SK-N-SH (cell line): ENCODE measurements around the gene OMP. TPM values are rescaled to one million over a fixed set of nuclear protein-coding genes. Genes with fewer than 3 reads are reported as not detected.

Experiments
- CTCF ChIA-PET: fragments of 300-600, 350-600 bp; formaldehyde crosslinking; extraction: SDS; loops from one replicate; lab custom pipeline; 2021; lab: Yijun Ruan, JAX
- POLR2A ChIA-PET: fragments of 350-600 bp; sonication (Branson Sonifier 250); formaldehyde crosslinking; extraction: SDS; loops from one replicate; lab custom pipeline; 2020; ENCODE audit warnings: antibody characterized with exemption, inconsistent platforms; lab: Yijun Ruan, JAX
- DNase-seq: peaks from one replicate; pipeline ENCODE4 v3.0.0; 2012
- H2AFZ ChIP-seq: fragments of 200-600 bp; sonication (generic); 2 replicates; pipeline ENCODE4 v1.8.1; 2016; ENCODE audit warnings: antibody characterized with exemption, mild to moderate bottlenecking, low read depth
- H3F3A ChIP-seq: fragments of 200-600 bp; sonication (generic); replicated peaks from 2 replicates; pipeline ENCODE3; 2016; ENCODE audit warnings: antibody characterized with exemption, mild to moderate bottlenecking; ENCODE audit not compliant: insufficient read depth
- H3K27ac ChIP-seq, 2 experiments: fragments of 200-500 bp in 1 of 2; fragments of 200-600 bp in 1 of 2; sonication (Bioruptor generic) in 1 of 2; sonication (generic), shearing (Covaris generic) in 1 of 2; 2 replicates each; pipeline versions ENCODE4 v1.5.1 to v1.6.1; 2014 to 2016; ENCODE audit warnings: low read depth in 2 of 2, inconsistent platforms in 1 of 2, low read length in 1 of 2, mild to moderate bottlenecking in 1 of 2, mixed read lengths in 1 of 2
- H3K27me3 ChIP-seq: fragments of 200-600 bp; sonication (generic), shearing (Covaris generic); 2 replicates; pipeline ENCODE4 v1.6.1; 2016; ENCODE audit warnings: mixed run types; ENCODE audit not compliant: insufficient read depth
- H3K36me3 ChIP-seq, 2 experiments: fragments of 200-500 bp in 1 of 2; fragments of 200-600 bp in 1 of 2; sonication (Bioruptor generic) in 1 of 2; sonication (generic) in 1 of 2; replicated peaks in 1 of 2; 2 replicates each; pipeline versions ENCODE3 to v1.5.1; 2014 to 2016; ENCODE audit warnings: low read length in 1 of 2, mild to moderate bottlenecking in 1 of 2; ENCODE audit not compliant: insufficient read depth in 2 of 2, control insufficient read depth in 1 of 2
- H3K4me1 ChIP-seq, 2 experiments: fragments of 200-500 bp in 1 of 2; fragments of 200-600 bp in 1 of 2; sonication (Bioruptor generic) in 1 of 2; sonication (generic), shearing (Covaris generic) in 1 of 2; 2 replicates each; pipeline versions ENCODE4 v1.5.1 to v1.6.1; 2014 to 2016; ENCODE audit warnings: low read depth in 1 of 2, low read length in 1 of 2, mixed run types in 1 of 2; ENCODE audit not compliant: insufficient read depth in 2 of 2, control insufficient read depth in 1 of 2
- H3K4me2 ChIP-seq: fragments of 200-600 bp; sonication (generic), shearing (Covaris generic); 2 replicates; pipeline ENCODE4 v1.6.1; 2017; ENCODE audit warnings: mixed run types
- H3K4me3 ChIP-seq, 2 experiments: fragments of 200-500 bp in 1 of 2; fragments of 200-600 bp in 1 of 2; sonication (Bioruptor generic) in 1 of 2; sonication (generic), shearing (Covaris generic) in 1 of 2; 2 replicates each; pipeline versions ENCODE4 v1.5.1 to v1.8.1; 2014 to 2016; ENCODE audit warnings: low read depth in 2 of 2, inconsistent platforms in 1 of 2, low read length in 1 of 2, mild to moderate bottlenecking in 1 of 2, mixed read lengths in 1 of 2, moderate library complexity in 1 of 2
- H3K79me2 ChIP-seq: fragments of 200-600 bp; sonication (generic); 2 replicates; pipeline ENCODE4 v1.8.1; 2017; ENCODE audit warnings: mild to moderate bottlenecking; ENCODE audit not compliant: insufficient read depth
- H3K9ac ChIP-seq: fragments of 200-600 bp; sonication (generic); 2 replicates; pipeline ENCODE4 v1.6.1; 2017; ENCODE audit warnings: mixed run types
- H3K9me2 ChIP-seq: fragments of 200-600 bp; sonication (generic); 2 replicates; pipeline ENCODE4 v1.6.1; 2017; ENCODE audit warnings: mixed run types
- H3K9me3 ChIP-seq: fragments of 200-600 bp; sonication (generic); 2 replicates; pipeline ENCODE4 v1.6.1; 2017; ENCODE audit warnings: mixed run types, mild to moderate bottlenecking, moderate library complexity
- H4K20me1 ChIP-seq: fragments of 200-600 bp; sonication (generic); 2 replicates; pipeline ENCODE4 v1.6.1; 2017; ENCODE audit warnings: mild to moderate bottlenecking, mixed run types; ENCODE audit not compliant: insufficient read depth
- FOXM1 ChIP-seq: IDR thresholded peaks from 2 replicates; pipeline ENCODE4 v1.4.0; 2012; ENCODE audit warnings: low read depth, mild to moderate bottlenecking
- JUND ChIP-seq: IDR thresholded peaks from 2 replicates; pipeline ENCODE4 v1.4.0; 2012
- MEF2A ChIP-seq: IDR thresholded peaks from 2 replicates; pipeline ENCODE4 v1.4.0; 2012; ENCODE audit warnings: low read depth, borderline replicate concordance
- NRF1 ChIP-seq: IDR thresholded peaks from 2 replicates; pipeline ENCODE4 v1.6.1; 2012; ENCODE audit warnings: low read depth, mild to moderate bottlenecking, low read length
- POLR2AphosphoS5 ChIP-seq: IDR thresholded peaks from 2 replicates; pipeline ENCODE4 v1.6.1; 2012; ENCODE audit warnings: low read depth, low read length
- RCOR1 ChIP-seq: fragments of 150-350 bp; IDR thresholded peaks from 2 replicates; pipeline ENCODE4 v1.6.1; 2017; ENCODE audit warnings: antibody characterized with exemption, low read length
- TAF1 ChIP-seq: IDR thresholded peaks from 2 replicates; pipeline ENCODE4 v1.6.1; 2012; ENCODE audit warnings: low read depth, mild to moderate bottlenecking, low read length, moderate library complexity, borderline replicate concordance
- WGBS: methylation state at CpG from one replicate; pipeline ENCODE4 v1.1.6; 2017; ENCODE audit warnings: low lambda C conversion rate; 5-methylcytosine and 5-hydroxymethylcytosine counted together
- polyA plus RNA-seq, 3 experiments: library from polyadenylated mRNA; depleted of rRNA; stranded (reverse); fragments of >200 nt; gene quantifications; 2 replicates each; pipeline ENCODE4 v1.2.3, GENCODE V29; 2012
- TF ChIP-seq, protein P1 (sequence below): IDR thresholded peaks from 2 replicates; pipeline ENCODE4 v1.4.0; 2012; ENCODE audit warnings: low read depth

OMP gene
- polyA plus RNA-seq, 1 of the 3 experiments (the other 2 are of a cell fraction), result 0.20 TPM

DNA sequence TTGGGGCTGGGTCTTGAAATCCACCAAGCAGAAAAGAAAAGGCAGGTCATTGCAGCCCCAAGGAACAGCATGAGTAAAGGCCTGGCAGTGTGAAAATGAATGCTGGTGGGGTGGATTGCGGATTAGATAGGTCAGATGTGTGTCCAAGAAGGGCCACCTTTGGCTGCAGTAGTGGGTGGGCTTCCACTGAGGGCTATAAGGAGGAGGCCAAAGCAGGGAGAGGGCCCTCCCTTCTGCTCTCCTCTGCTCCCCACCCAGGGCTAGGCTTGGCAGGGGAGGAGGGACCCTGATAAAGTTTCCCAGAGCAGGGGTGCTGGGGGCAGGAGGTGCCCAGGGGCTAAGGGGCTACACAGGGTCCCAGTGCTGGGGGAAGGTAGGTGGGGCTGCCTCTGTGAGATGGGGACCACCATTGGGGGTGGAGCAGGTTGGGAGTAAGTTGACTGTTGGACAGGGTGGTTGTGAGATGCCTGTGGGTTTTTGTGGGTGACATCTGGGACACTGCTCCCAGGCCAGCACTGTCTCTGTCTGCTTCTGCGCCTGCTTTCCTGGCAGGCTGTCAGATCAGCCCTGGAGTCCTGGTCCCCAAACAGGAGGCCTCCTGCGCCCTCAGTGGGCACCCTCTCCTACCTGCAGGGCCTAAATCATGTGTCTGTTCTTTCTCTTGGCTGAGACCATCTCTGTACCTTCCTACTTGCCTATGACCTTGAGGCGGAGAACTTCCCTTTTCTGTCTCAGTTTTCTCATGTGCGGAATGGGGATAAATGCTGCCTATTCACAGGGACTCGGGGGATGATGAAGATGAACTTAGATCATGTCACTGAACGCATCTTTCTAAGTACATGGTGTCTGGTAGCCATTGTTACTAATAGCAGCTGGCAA lies 33.9 kb upstream of the OMP start:
- Histone ChIP-seq H2AFZ (no peak overlapping the region), H3K79me2 (peaks cover 54% of the 10 kb centered on the region), H3K4me3 (peak overlapping the region in 1 of 2 experiments; percentile 89; a peak in 3 of 4 replicates), H3K27ac (no peak overlapping the region), H3K36me3 (peaks cover 0 to 5% of the 10 kb centered on the region in 2 experiments), H3K9ac (peak overlapping the region; percentile 78; the same call in 1 of the 2 replicates), H3K9me3 (no peaks in the 10 kb centered on the region), H3K27me3 (no peaks in the 10 kb centered on the region), H3K4me1 (peaks cover 27 to 61% of the 10 kb centered on the region in 2 experiments; a peak in 3 of 4 replicates), H3K4me2 (peak overlapping the region; percentile 95), H3F3A (peaks cover 27% of the 10 kb centered on the region), H4K20me1 (peaks cover 4% of the 10 kb centered on the region; the same call in 1 of the 2 replicates), H3K9me2 (no peaks in the 10 kb centered on the region)
- WGBS, result 84% methylated on average over 7 of the region's 7 CpGs
- ChIA-PET POLR2A (no interaction called here), CTCF (interaction anchor here (0.8 to 2.1 kb wide), 2 partner anchors 23 to 149 kb away, joined by 3 to 12 read pairs; no protein-coding TSS in a partner anchor)
- TF ChIP-seq MEF2A, result no peak
- no peak for TF ChIP-seq NRF1
- DNase-seq, result no peak

DNA sequence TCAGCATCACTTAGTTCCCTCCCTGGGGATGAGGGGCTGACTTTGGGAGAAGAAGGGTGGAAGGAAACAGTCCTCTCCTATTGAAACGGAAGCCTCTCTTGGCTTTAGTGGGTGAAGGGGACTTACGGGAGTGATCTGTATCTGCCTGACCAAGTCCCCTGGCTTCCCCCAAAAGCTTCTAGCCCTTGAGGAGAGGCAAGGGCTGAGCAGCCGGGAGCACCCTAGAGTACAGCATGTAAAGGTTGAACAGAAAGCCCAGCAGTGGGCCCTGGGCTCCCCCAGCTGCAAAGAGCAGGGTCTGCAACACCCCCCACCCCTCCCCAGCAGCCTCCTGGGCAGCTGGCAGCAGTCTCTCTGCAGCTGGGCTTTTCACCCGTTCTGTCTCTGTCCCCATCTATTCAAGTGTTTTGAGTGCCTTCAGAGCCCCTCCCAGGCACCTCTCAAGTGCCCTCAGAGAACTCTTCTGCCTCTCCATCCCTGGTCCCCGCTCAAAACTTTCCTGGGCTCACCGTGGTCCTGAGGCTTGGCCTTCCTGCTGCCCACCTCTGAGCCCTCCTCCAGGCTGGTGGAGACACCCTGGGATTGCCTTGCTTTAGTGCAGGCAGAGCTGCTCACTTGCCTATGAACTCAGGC lies 33.2 kb upstream of the OMP start:
- no peaks in the 10 kb centered on the region for H3K27me3 ChIP-seq
- H2AFZ ChIP-seq, result no peak overlapping the region
- peaks cover 34 to 69% of the 10 kb centered on the region in 2 experiments; a peak in 3 of 4 replicates for H3K4me1 ChIP-seq
- TF ChIP-seq POLR2AphosphoS5 (no peak), RCOR1 (no peak), TAF1 (no peak), FOXM1 (no peak), JUND (no peak)
- TF ChIP-seq, protein P1, sequence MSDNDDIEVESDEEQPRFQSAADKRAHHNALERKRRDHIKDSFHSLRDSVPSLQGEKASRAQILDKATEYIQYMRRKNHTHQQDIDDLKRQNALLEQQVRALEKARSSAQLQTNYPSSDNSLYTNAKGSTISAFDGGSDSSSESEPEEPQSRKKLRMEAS, result no peak
- ChIA-PET POLR2A (no interaction called here), CTCF (interaction anchor here (0.8 to 2.3 kb wide), 5 partner anchors 18 to 149 kb away, joined by 3 to 12 read pairs (median 7); no protein-coding TSS in a partner anchor)
- no peak overlapping the region for H3K27ac ChIP-seq
- H3K9me3 ChIP-seq, result no peaks in the 10 kb centered on the region
- peaks cover 0 to 5% of the 10 kb centered on the region in 2 experiments for H3K36me3 ChIP-seq
- H3K9ac ChIP-seq, result no peak overlapping the region
- peak overlapping the region; percentile 95 for H3K4me2 ChIP-seq
- DNase-seq, result no peak
- H3K4me3 ChIP-seq, result peak overlapping the region in 1 of 2 experiments; percentile 89; a peak in 1 of 4 replicates
- peaks cover 4% of the 10 kb centered on the region; the same call in 1 of the 2 replicates for H4K20me1 ChIP-seq
- H3K79me2 ChIP-seq, result peaks cover 57% of the 10 kb centered on the region
- no peaks in the 10 kb centered on the region for H3K9me2 ChIP-seq
- 92% methylated on average over 5 of the region's 6 CpGs for WGBS
- peaks cover 35% of the 10 kb centered on the region for H3F3A ChIP-seq
